Measurements from ENCODE around the gene HIPK2.

GRCh38 chr7:139713526-139714162, 64.2 kb downstream of the HIPK2 start:
- TF ChIP-seq CTCF (IDR thresholded peaks at IDR 0.05) (no peak), POLR2A (IDR thresholded peaks at IDR 0.05) (no peak)

Data from body of pancreas (tissue), 4 donors.